GM12878 (cell line): ENCODE data around the gene DDC. TPM values are rescaled to one million over a fixed set of nuclear protein-coding genes. Genes with fewer than 3 reads are reported as not detected.

ENCODE experiments used
- ATAC-seq: fragments of 200-7000 bp; cut with Tn5 transposase; 3 replicates; pipeline ENCODE4 v1.9.1; 2020; ENCODE audit warnings: mild to moderate bottlenecking, moderate library complexity
- BruUV-seq: library from RNA; stranded (reverse); fragments of 400-500 nt; replicated peaks from 2 replicates; lab custom pipeline; 2021; lab: Mats Ljungman, UMichigan
- CTCF ChIA-PET: fragments of 300-600 bp; sonication (Branson Sonifier 250); formaldehyde crosslinking; extraction: SDS; loops from one replicate; lab custom pipeline; 2021; ENCODE audit warnings: inconsistent platforms; lab: Yijun Ruan, JAX
- POLR2A ChIA-PET: fragments of 350-600 bp; formaldehyde crosslinking; extraction: SDS; loops from one replicate; lab custom pipeline; 2021; ENCODE audit warnings: inconsistent platforms; lab: Charles Lee
- RAD21 ChIA-PET: fragments of 300-600 bp; sonication (Branson Sonifier 250); formaldehyde crosslinking; loops from one replicate; lab custom pipeline; 2023; ENCODE audit warnings: antibody characterized with exemption; ENCODE audit not compliant: unreplicated experiment; lab: Charles Lee
- SMC1A ChIA-PET: fragments of 300-600 bp; sonication (Branson Sonifier 250); formaldehyde crosslinking; loops from one replicate; lab custom pipeline; 2023; ENCODE audit not compliant: unreplicated experiment, uncharacterized antibody; lab: Charles Lee
- DNase-seq: peaks from one replicate; pipeline ENCODE4 v3.0.0-alpha.2; 2011; ENCODE audit warnings: low read depth, low spot score
- FAIRE-seq: peaks from 3 replicates; lab custom pipeline; 2011; peaks lifted over from hg19 to GRCh38; lab: Jason Lieb, UNC
- H2AFZ ChIP-seq: 2 replicates; pipeline ENCODE4 v1.6.0; 2011; ENCODE audit warnings: low read depth, low read length, control low read depth; ENCODE audit not compliant: control insufficient read depth
- H3K27ac ChIP-seq: 2 replicates; pipeline ENCODE4 v1.5.1; 2011; ENCODE audit warnings: control low read depth; ENCODE audit not compliant: control insufficient read depth, insufficient read depth
- H3K27me3 ChIP-seq, 2 experiments: replicated peaks in 1 of 2; 2 replicates each; pipeline versions ENCODE4 v1.6.0 to v1.6.1; 2011; ENCODE audit warnings: low read length in 1 of 2; ENCODE audit not compliant: control insufficient read depth in 2 of 2, insufficient read depth in 2 of 2
- H3K36me3 ChIP-seq, 2 experiments: 2 replicates each; pipeline ENCODE4 v1.5.1; 2011; ENCODE audit warnings: low read length in 1 of 2; ENCODE audit not compliant: control insufficient read depth in 2 of 2, insufficient read depth in 2 of 2
- H3K4me1 ChIP-seq: 2 replicates; pipeline ENCODE4 v1.6.1; 2011; ENCODE audit warnings: mild to moderate bottlenecking, low read length, moderate library complexity, mixed read lengths; ENCODE audit not compliant: control insufficient read depth, insufficient read depth
- H3K4me2 ChIP-seq: 2 replicates; pipeline ENCODE4 v1.6.0; 2011; ENCODE audit warnings: control low read depth; ENCODE audit not compliant: control insufficient read depth, insufficient read depth
- H3K4me3 ChIP-seq: fragments of 200-600 bp; sonication (generic); 2 replicates; pipeline ENCODE4 v1.5.1; 2016
- H3K79me2 ChIP-seq: 2 replicates; pipeline ENCODE4 v1.6.0; 2011; ENCODE audit warnings: low read length; ENCODE audit not compliant: control insufficient read depth, insufficient read depth
- H3K9ac ChIP-seq: 2 replicates; pipeline ENCODE4 v1.8.0; 2011; ENCODE audit warnings: low read length, control low read depth, mixed read lengths; ENCODE audit not compliant: control insufficient read depth, insufficient read depth
- H3K9me3 ChIP-seq: replicated peaks from 3 replicates; pipeline ENCODE4 v1.5.1; 2011; ENCODE audit warnings: mild to moderate bottlenecking, low read length; ENCODE audit not compliant: control insufficient read depth, insufficient read depth
- H4K20me1 ChIP-seq: 2 replicates; pipeline ENCODE4 v1.6.0; 2011; ENCODE audit not compliant: control insufficient read depth, insufficient read depth
- CBX3 ChIP-seq: fragments of 200-600 bp; sonication (generic); IDR thresholded peaks from 2 replicates; pipeline ENCODE4 v1.6.1; 2016; ENCODE audit warnings: low read depth, borderline replicate concordance
- CEBPZ ChIP-seq: fragments of 150-350 bp; IDR thresholded peaks from 2 replicates; pipeline ENCODE4 v1.6.1; 2016; ENCODE audit warnings: low read depth, low read length
- HDAC2 ChIP-seq: fragments of 200-600 bp; sonication (generic); IDR thresholded peaks from 2 replicates; pipeline ENCODE4 v1.6.1; 2017
- JUNB ChIP-seq: IDR thresholded peaks from 2 replicates; pipeline ENCODE4 v1.6.1; 2016; ENCODE audit warnings: antibody characterized with exemption, mild to moderate bottlenecking
- LARP7 ChIP-seq: fragments of 450-650 bp; IDR thresholded peaks from 2 replicates; pipeline ENCODE4 v1.6.1; 2017; ENCODE audit warnings: mild to moderate bottlenecking
- NRF1 ChIP-seq: conservative IDR thresholded peaks from 2 replicates; pipeline ENCODE4 v1.6.1; 2011; ENCODE audit warnings: mild to moderate bottlenecking, low read depth, low read length, improper control_type of control experiment
- PML ChIP-seq: IDR thresholded peaks from 2 replicates; pipeline ENCODE4 v1.6.1; 2012; ENCODE audit warnings: low read length, inconsistent platforms
- RB1 ChIP-seq: fragments of 450-650 bp; formaldehyde crosslinking; IDR thresholded peaks from 2 replicates; pipeline ENCODE4 v1.6.1; 2017; ENCODE audit warnings: mild to moderate bottlenecking, borderline replicate concordance
- SPI1 ChIP-seq: IDR thresholded peaks from 2 replicates; pipeline ENCODE4 v1.6.1; 2011; ENCODE audit warnings: low read depth, mild to moderate bottlenecking, low read length, moderate library complexity, borderline replicate concordance; ENCODE audit not compliant: insufficient read depth
- TBL1XR1 ChIP-seq: IDR thresholded peaks from 2 replicates; pipeline ENCODE4 v1.6.1; 2012; ENCODE audit warnings: low read depth, low read length, improper control_type of control experiment
- USF1 ChIP-seq: IDR thresholded peaks from 2 replicates; pipeline ENCODE4 v1.6.1; 2011; ENCODE audit warnings: borderline replicate concordance, low read depth, mild to moderate bottlenecking, moderate library complexity, mixed read lengths, low read length; ENCODE audit not compliant: insufficient read depth; ENCODE audit errors: extremely low read length
- YY1 ChIP-seq: IDR thresholded peaks from 2 replicates; pipeline ENCODE4 v1.6.1; 2011; ENCODE audit warnings: low read depth, mild to moderate bottlenecking, low read length
- WGBS: methylation state at CpG from one replicate; pipeline ENCODE4 v1.1.6; 2016; ENCODE audit warnings: low lambda C conversion rate; ENCODE audit not compliant: insufficient replicate concordance, insufficient coverage; ENCODE audit errors: missing lambda C conversion rate; 5-methylcytosine and 5-hydroxymethylcytosine counted together
- in situ Hi-C: fragments of 300-500 bp; cut with MboI; formaldehyde crosslinking; loops from 9 replicates; pipeline ENCODE4 v1.14.3; 2018; ENCODE audit warnings: mixed read lengths
- intact Hi-C: fragments of 100-400 bp; cut with micrococcal nuclease; formaldehyde crosslinking; loops from one replicate; pipeline ENCODE4 v1.14.2; 2022; ENCODE audit not compliant: unreplicated experiment
- polyA plus RNA-seq, 11 experiments: library from polyadenylated mRNA; depleted of rRNA in 4 of 11; unstranded in 6 of 11; stranded (reverse) in 5 of 11; fragments of >200 nt; fragmentation: Nextera tagmentation in 4 of 11; fragmentation: Illumina TruSeq in 1 of 11; extraction: Ambion mirVana in 4 of 11; extraction: Trizol in 1 of 11; gene quantifications; 1 replicate in 1 of 11; 2 replicates in 10 of 11; pipeline versions ENCODE4 v1.2.1 to v1.2.3, GENCODE V29; 2011 to 2016; ENCODE audit warnings: inconsistent platforms in 2 of 11, missing spikeins in 2 of 11, low read depth in 1 of 11
- total RNA-seq, 4 experiments: library from RNA; depleted of rRNA in 3 of 4; stranded (reverse); fragments of >200 nt in 3 of 4; fragmentation: Illumina TruSeq in 1 of 4; extraction: Trizol in 1 of 4; gene quantifications; 2 replicates each; pipeline versions ENCODE4 v1.2.1 to v1.2.3, GENCODE V29; 2013 to 2021
- TF ChIP-seq, protein P1 (sequence below): fragments of 450-650 bp; IDR thresholded peaks from 2 replicates; pipeline ENCODE4 v1.6.1; 2016; ENCODE audit warnings: mild to moderate bottlenecking
- TF ChIP-seq, protein P2 (sequence below): fragments of 450-650 bp; IDR thresholded peaks from 2 replicates; pipeline ENCODE4 v1.6.1; 2017; ENCODE audit warnings: mild to moderate bottlenecking, low read depth, inconsistent platforms; ENCODE audit not compliant: poor library complexity, severe bottlenecking

Gene DDC
- total and polyA plus RNA-seq, 10 of the 15 experiments (the other 5 are each of a cell fraction or from before 2014, with no cell fraction given) = not detected

DNA sequence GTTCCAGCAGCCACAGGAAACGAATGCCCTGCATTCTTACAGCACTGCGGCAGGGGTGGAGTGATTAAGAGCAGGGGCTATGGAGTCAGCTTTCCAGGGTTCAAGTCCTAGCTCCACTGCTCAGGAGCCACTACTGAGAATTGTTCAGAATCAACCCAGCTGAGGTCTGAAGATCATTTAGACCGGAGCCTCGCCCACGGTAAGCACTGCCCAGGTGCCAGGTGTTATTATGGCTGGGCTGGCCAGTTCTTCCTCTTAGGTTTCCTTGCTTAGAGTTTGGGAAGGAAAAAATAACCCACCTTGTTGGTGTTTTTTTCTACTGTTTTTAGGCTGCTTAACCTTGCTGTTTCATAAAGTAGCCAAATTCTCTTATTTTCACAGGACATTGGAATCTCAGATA is 110.2 kb downstream of the DDC start (continued):
- no peak for TF ChIP-seq RB1

DNA sequence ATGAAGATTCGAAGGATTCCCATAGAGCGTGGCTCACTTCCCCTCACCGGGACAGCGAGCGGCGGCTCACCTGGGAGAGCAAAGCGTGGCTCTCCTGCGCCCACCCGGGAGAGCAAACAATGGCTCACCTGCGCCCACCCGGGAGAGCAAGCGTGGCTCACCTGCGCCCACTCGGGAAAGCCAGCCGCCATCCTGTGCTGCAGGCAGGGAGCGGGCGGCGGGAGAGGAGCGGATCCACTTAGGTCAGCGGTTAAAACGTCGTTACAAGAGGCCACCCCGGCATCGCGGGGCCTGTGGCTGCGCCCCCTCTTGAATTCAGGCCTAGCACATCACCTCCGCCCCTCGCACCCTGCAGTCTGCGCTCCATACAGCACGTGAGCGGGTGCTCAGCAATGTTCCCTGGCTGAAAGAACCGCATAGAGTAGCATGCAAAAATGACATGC is 114.6 kb downstream of the DDC start:
- 3% methylated on average over 32 of the region's 32 CpGs for WGBS
- peak overlapping the region; percentile 85 for H3K4me2 ChIP-seq
- no TSS peak for BruUV-seq
- RAD21 ChIA-PET = no interaction called here
- CTCF ChIA-PET = interaction anchor here (2.6 kb wide), 1 partner anchor 23 kb away, joined by 8 read pairs; no protein-coding TSS in a partner anchor
- H2AFZ ChIP-seq = peak overlapping the region; percentile 83
- FAIRE-seq (no peak), ATAC-seq (no peak; the same call in 2 of the 3 replicates), DNase-seq (no peak)
- intact Hi-C loops = no loop called here
- H3K9me3 ChIP-seq = no peaks in the 10 kb centered on the region
- H3K27ac ChIP-seq = peak overlapping the region; percentile 28
- peaks cover 16% of the 10 kb centered on the region for H3K79me2 ChIP-seq
- H3K27me3 ChIP-seq = no peaks in the 10 kb centered on the region; a peak in 1 of 4 replicates
- SMC1A ChIA-PET = interaction anchor here (1.2 kb wide), 1 partner anchor 83 kb away, joined by 3 read pairs; no protein-coding TSS in a partner anchor
- no peaks in the 10 kb centered on the region for H4K20me1 ChIP-seq
- peak overlapping the region; percentile 42 for H3K9ac ChIP-seq
- in situ Hi-C loops = no loop called here
- H3K4me3 ChIP-seq = peak overlapping the region; percentile 77
- peaks cover 0 to 2% of the 10 kb centered on the region in 2 experiments; a peak in 2 of 4 replicates for H3K36me3 ChIP-seq
- peaks cover 16% of the 10 kb centered on the region for H3K4me1 ChIP-seq
- POLR2A ChIA-PET = no interaction called here
- no peak for TF ChIP-seq CBX3
- no peak for TF ChIP-seq USF1
- TF ChIP-seq, protein P1, sequence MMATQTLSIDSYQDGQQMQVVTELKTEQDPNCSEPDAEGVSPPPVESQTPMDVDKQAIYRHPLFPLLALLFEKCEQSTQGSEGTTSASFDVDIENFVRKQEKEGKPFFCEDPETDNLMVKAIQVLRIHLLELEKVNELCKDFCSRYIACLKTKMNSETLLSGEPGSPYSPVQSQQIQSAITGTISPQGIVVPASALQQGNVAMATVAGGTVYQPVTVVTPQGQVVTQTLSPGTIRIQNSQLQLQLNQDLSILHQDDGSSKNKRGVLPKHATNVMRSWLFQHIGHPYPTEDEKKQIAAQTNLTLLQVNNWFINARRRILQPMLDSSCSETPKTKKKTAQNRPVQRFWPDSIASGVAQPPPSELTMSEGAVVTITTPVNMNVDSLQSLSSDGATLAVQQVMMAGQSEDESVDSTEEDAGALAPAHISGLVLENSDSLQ = no peak; the same call in 1 of the 2 replicates
- no peak for TF ChIP-seq CEBPZ
- TF ChIP-seq YY1 = 0 out of 2 replicates have a peak, but pooled peaks have one; percentile 5
- no peak for TF ChIP-seq SPI1
- TF ChIP-seq, protein P2, sequence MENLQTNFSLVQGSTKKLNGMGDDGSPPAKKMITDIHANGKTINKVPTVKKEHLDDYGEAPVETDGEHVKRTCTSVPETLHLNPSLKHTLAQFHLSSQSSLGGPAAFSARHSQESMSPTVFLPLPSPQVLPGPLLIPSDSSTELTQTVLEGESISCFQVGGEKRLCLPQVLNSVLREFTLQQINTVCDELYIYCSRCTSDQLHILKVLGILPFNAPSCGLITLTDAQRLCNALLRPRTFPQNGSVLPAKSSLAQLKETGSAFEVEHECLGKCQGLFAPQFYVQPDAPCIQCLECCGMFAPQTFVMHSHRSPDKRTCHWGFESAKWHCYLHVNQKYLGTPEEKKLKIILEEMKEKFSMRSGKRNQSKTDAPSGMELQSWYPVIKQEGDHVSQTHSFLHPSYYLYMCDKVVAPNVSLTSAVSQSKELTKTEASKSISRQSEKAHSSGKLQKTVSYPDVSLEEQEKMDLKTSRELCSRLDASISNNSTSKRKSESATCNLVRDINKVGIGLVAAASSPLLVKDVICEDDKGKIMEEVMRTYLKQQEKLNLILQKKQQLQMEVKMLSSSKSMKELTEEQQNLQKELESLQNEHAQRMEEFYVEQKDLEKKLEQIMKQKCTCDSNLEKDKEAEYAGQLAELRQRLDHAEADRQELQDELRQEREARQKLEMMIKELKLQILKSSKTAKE = no peak
- TF ChIP-seq NRF1 = no peak
- TF ChIP-seq TBL1XR1 = no peak
- TF ChIP-seq JUNB = no peak
- peak; percentile 26; the same call in 1 of the 2 replicates for TF ChIP-seq LARP7
- TF ChIP-seq HDAC2 = no peak
- TF ChIP-seq PML = no peak
